Osteocyte (in vitro differentiated cells): ENCODE measurements around the gene ABT1. TPM values are rescaled to one million over a fixed set of nuclear protein-coding genes. Genes with fewer than 3 reads are reported as not detected.

Experiments used
- DNase-seq: peaks from one replicate; pipeline ENCODE4 v3.0.0; 2021; ENCODE audit warnings: mixed read lengths; ENCODE audit not compliant: unreplicated experiment; ENCODE audit errors: extremely low spot score
- H3K27ac Mint-ChIP-seq: one replicate; pipeline ENCODE4 v1.8.0; 2021; ENCODE audit warnings: mild to moderate bottlenecking, mixed read lengths; ENCODE audit not compliant: unreplicated experiment
- H3K27me3 Mint-ChIP-seq: one replicate; pipeline ENCODE4 v1.8.0; 2021; ENCODE audit warnings: mixed read lengths; ENCODE audit not compliant: unreplicated experiment
- H3K36me3 Mint-ChIP-seq: one replicate; pipeline ENCODE4 v1.8.0; 2021; ENCODE audit warnings: mixed read lengths; ENCODE audit not compliant: unreplicated experiment
- H3K4me1 Mint-ChIP-seq: one replicate; pipeline ENCODE4 v1.8.0; 2021; ENCODE audit warnings: mixed read lengths; ENCODE audit not compliant: unreplicated experiment
- H3K4me3 Mint-ChIP-seq: one replicate; pipeline ENCODE4 v1.8.0; 2021; ENCODE audit warnings: mild to moderate bottlenecking, moderate library complexity, mixed read lengths; ENCODE audit not compliant: unreplicated experiment
- H3K9me3 Mint-ChIP-seq: one replicate; pipeline ENCODE4 v1.8.0; 2021; ENCODE audit warnings: mixed read lengths; ENCODE audit not compliant: unreplicated experiment
- CTCF ChIP-seq: fragments of 200-600 bp; sonication (generic); IDR thresholded peaks from 2 replicates; pipeline ENCODE4 v1.5.0; 2021; ENCODE audit warnings: antibody characterized with exemption, mild to moderate bottlenecking, moderate library complexity
- total RNA-seq: library from RNA; stranded (reverse); gene quantifications from 2 replicates; pipeline ENCODE4 v1.2.1, GENCODE V29; 2021

ABT1 gene
- total RNA-seq, 1 donor from 2014 or later, result 13.9 TPM

GRCh38 chr6:26576929-26577719, 19.6 kb upstream of the ABT1 start:
- TF ChIP-seq CTCF, result no peak
- Mint-ChIP-seq H3K9me3 (peaks cover 9% of the 10 kb centered on the region), H3K27me3 (peaks cover 48% of the 10 kb centered on the region), H3K36me3 (peaks cover 6% of the 10 kb centered on the region), H3K4me3 (peak overlapping the region; percentile 76), H3K27ac (no peak overlapping the region), H3K4me1 (peaks cover 17% of the 10 kb centered on the region)
- no peak for DNase-seq

DNA sequence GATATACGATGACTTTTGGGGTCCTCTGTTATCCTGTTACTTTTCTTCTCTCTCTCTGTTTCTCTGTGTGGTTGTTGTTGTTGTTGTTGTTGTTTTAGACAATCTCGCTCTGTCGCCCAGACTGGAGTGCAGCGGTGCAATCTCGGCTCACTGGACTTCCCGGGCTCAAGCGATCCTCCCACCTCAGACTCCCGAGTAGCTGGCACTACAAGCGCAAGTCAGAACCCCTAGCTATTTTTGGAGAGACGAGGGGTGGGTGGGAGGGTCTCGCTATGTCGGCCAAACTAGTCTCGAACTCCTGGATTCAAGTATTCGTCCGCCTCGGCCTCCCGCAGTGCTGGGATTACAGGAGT, 19.1 kb upstream of the ABT1 start:
- Mint-ChIP-seq H3K27ac (no peak overlapping the region), H3K36me3 (peaks cover 6% of the 10 kb centered on the region), H3K27me3 (peaks cover 54% of the 10 kb centered on the region), H3K4me1 (peaks cover 17% of the 10 kb centered on the region), H3K4me3 (peak overlapping the region; percentile 76), H3K9me3 (peaks cover 9% of the 10 kb centered on the region)
- DNase-seq, result no peak
- TF ChIP-seq CTCF, result no peak

DNA sequence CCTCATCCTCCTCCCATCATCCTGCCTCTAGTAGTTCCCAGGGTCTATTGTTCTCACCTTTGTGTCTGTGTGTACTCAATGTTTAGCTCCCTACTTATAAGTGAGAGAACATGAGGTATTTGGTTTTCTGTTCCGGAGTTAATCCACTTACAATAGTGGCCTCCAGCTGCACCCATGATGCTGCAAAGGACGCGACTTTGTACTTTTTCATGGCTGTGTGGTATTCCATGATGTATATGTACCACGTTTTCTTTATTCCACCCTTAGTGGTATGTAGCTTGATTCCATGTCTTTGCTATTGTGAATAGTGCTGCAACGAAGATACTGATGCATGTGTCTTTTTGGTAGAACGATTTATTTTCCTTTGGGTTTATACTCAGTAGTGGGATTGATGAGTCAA, 18.5 kb upstream of the ABT1 start:
- H3K27ac Mint-ChIP-seq, result no peak overlapping the region
- peaks cover 60% of the 10 kb centered on the region for H3K27me3 Mint-ChIP-seq
- TF ChIP-seq CTCF, result no peak
- peaks cover 9% of the 10 kb centered on the region for H3K9me3 Mint-ChIP-seq
- peaks cover 17% of the 10 kb centered on the region for H3K4me1 Mint-ChIP-seq
- peak overlapping the region; percentile 10 for H3K4me3 Mint-ChIP-seq
- H3K36me3 Mint-ChIP-seq, result peaks cover 6% of the 10 kb centered on the region
- DNase-seq, result no peak

DNA sequence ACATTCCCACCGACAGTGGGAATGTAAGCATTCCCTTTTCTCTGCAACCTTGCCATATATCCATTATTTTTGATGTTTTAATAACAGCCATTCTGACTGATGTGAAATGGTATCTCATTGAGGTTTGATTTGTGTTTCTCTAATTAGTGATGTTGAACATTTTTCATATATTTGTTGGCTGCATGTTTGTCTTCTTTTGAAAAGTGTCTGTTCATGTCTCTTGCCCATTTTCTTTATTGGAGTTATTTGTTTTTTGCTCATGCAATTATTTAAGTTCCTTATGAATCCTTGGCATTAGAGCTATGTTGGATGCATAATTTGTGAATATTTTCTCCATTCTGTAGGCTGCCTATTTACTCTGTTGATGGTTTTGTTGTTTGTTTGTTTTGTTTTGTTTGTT, 18.0 kb upstream of the ABT1 start:
- peaks cover 17% of the 10 kb centered on the region for H3K4me1 Mint-ChIP-seq
- peaks cover 6% of the 10 kb centered on the region for H3K36me3 Mint-ChIP-seq
- TF ChIP-seq CTCF, result no peak
- H3K4me3 Mint-ChIP-seq, result no peak overlapping the region
- DNase-seq, result no peak
- H3K27me3 Mint-ChIP-seq, result peaks cover 64% of the 10 kb centered on the region
- peaks cover 9% of the 10 kb centered on the region for H3K9me3 Mint-ChIP-seq
- H3K27ac Mint-ChIP-seq, result no peak overlapping the region

DNA sequence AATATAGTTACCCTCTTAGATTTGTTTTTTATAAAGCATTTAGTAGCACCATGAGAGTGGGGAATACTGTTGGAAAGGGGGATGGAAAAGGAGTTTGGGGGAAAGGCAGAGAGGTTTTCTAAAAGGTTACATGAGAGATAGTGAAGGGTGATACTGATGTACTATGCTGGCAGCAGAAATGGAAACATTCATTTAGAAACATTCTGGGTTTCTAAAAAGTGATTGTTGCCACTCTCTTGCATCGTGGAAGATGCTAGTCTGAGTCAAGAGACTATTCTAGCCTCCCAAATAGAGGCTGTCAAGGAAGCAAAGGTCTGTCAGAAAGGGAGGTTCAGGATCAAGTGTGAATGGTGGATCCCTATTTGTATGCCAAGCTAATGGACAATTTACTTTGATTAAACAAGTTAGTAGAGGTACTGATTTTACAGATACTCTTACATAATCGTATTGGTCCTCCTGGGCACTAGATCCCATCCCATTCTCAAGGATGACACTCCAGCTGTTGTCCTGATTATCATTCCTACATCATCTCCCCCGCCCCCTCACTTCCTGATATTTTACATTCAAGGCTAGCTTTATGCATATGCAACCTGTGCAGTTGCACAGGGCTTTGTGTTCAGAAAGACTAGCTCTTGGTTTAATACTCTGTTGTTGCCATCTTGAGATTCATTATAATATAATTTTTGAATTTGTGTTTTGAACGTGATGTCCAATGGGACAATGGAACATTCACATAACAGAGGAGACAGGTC, 15.4 kb upstream of the ABT1 start:
- peaks cover 9% of the 10 kb centered on the region for H3K9me3 Mint-ChIP-seq
- H3K4me1 Mint-ChIP-seq, result peaks cover 15% of the 10 kb centered on the region
- peaks cover 6% of the 10 kb centered on the region for H3K36me3 Mint-ChIP-seq
- H3K4me3 Mint-ChIP-seq, result no peak overlapping the region
- H3K27ac Mint-ChIP-seq, result no peak overlapping the region
- DNase-seq, result no peak
- peaks cover 74% of the 10 kb centered on the region for H3K27me3 Mint-ChIP-seq
- no peak for TF ChIP-seq CTCF
